ENCODE measurements around the gene EPB41L4A. TPM values are rescaled to one million over a fixed set of nuclear protein-coding genes. Genes with fewer than 3 reads are reported as not detected.
"Not testable (repeated sequence)": the region's sequence is repeated elsewhere in the genome, so short reads cannot be mapped to it uniquely, and the experiment has no call there.

EPB41L4A gene
- total RNA-seq, 3 donors from 2014 or later: 22.0 to 25.9 (median 22.6) TPM

- Histone ChIP-seq H3K27ac (no peak overlapping the region), H3K4me1 (no peaks in the 10 kb centered on the region), H3K4me3 (no peak overlapping the region), H3K27me3 (no peaks in the 10 kb centered on the region), H3K36me3 (no peaks in the 10 kb centered on the region), H3K9me3 (no peaks in the 10 kb centered on the region)
- no peak for TF ChIP-seq POLR2A (IDR thresholded peaks at IDR 0.05)
- no peak for DNase-seq (ENCODE audit: low spot score in 2 of 2)
- intact Hi-C loops (cut with DNase I; ENCODE audit: low total_unique reads): no loop called here
These were observed 11.4 kb downstream of the EPB41L4A start for GRCh38 chr5:112407666-112408065.

- no peak overlapping the region for H3K4me3 ChIP-seq
- no peaks in the 10 kb centered on the region for H3K27me3 ChIP-seq
- H3K4me1 ChIP-seq: no peaks in the 10 kb centered on the region
- intact Hi-C loops (cut with DNase I; ENCODE audit: low total_unique reads): no loop called here
- no peaks in the 10 kb centered on the region for H3K36me3 ChIP-seq
- no peak for TF ChIP-seq POLR2A (IDR thresholded peaks at IDR 0.05)
- TF ChIP-seq POLR2AphosphoS5 (IDR thresholded peaks at IDR 0.05): no peak
- no peak for TF ChIP-seq CTCF (IDR thresholded peaks at IDR 0.05)
- H3K9me3 ChIP-seq: no peaks in the 10 kb centered on the region
- DNase-seq (ENCODE audit: low spot score in 2 of 2): no peak
- H3K27ac ChIP-seq: no peak overlapping the region
These were observed 11.8 kb downstream of the EPB41L4A start for GRCh38 chr5:112407240-112407639.

- Histone ChIP-seq H3K27me3 (no peaks in the 10 kb centered on the region), H3K4me1 (no peaks in the 10 kb centered on the region), H3K36me3 (no peaks in the 10 kb centered on the region), H3K4me3 (no peak overlapping the region), H3K9me3 (no peaks in the 10 kb centered on the region), H3K27ac (no peak overlapping the region)
- intact Hi-C loops (cut with DNase I; ENCODE audit: low total_unique reads): no loop called here
- no peak for DNase-seq (ENCODE audit: low spot score in 2 of 2)
- no peak for TF ChIP-seq POLR2A (IDR thresholded peaks at IDR 0.05)
- TF ChIP-seq POLR2AphosphoS5 (IDR thresholded peaks at IDR 0.05): no peak
- no peak for TF ChIP-seq CTCF (IDR thresholded peaks at IDR 0.05)
These were observed 16.0 kb downstream of the EPB41L4A start for GRCh38 chr5:112403069-112403468.

- H3K9me3 ChIP-seq: no peaks in the 10 kb centered on the region
- H3K36me3 ChIP-seq: no peaks in the 10 kb centered on the region
- intact Hi-C loops (cut with DNase I; ENCODE audit: low total_unique reads): no loop called here
- no peak overlapping the region for H3K27ac ChIP-seq
- TF ChIP-seq CTCF (IDR thresholded peaks at IDR 0.05): no peak
- no peak for TF ChIP-seq POLR2AphosphoS5 (IDR thresholded peaks at IDR 0.05)
- no peak for TF ChIP-seq POLR2A (IDR thresholded peaks at IDR 0.05)
- H3K27me3 ChIP-seq: no peaks in the 10 kb centered on the region
- DNase-seq (ENCODE audit: low spot score in 2 of 2): no peak
- no peak overlapping the region for H3K4me3 ChIP-seq
- no peaks in the 10 kb centered on the region for H3K4me1 ChIP-seq
These were observed 17.2 kb downstream of the EPB41L4A start for GRCh38 chr5:112401924-112402323.

- H3K4me1 ChIP-seq: no peaks in the 10 kb centered on the region
- no peak for DNase-seq (ENCODE audit: low spot score in 2 of 2)
- H3K4me3 ChIP-seq: no peak overlapping the region
- H3K27me3 ChIP-seq: no peaks in the 10 kb centered on the region
- no peaks in the 10 kb centered on the region for H3K36me3 ChIP-seq
- intact Hi-C loops (cut with DNase I; ENCODE audit: low total_unique reads): no loop called here
- no peak overlapping the region for H3K27ac ChIP-seq
- no peaks in the 10 kb centered on the region for H3K9me3 ChIP-seq
- no peak for TF ChIP-seq POLR2AphosphoS5 (IDR thresholded peaks at IDR 0.05)
- TF ChIP-seq POLR2A (IDR thresholded peaks at IDR 0.05): no peak
- TF ChIP-seq CTCF (IDR thresholded peaks at IDR 0.05): no peak
These were observed 21.4 kb downstream of the EPB41L4A start for GRCh38 chr5:112397690-112398089.

DNA sequence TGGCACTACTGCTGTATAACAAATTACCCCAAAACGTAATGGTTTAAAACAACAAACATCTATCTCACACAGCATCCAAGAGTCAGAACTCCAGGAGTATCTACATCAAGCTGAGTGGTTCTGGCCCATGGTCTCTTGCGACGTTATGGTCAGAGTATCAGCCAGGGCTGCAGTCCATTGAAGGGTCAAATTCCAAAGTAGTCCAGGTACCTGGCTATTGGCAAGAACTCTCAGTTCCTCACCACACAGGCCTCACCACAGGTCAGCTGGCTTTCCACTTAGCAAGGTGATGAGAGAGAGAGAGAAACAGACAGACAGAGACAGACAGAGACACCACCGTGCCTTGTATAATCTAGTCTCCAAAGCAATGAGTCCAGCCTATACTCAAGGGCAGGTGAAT is 22.6 kb downstream of the EPB41L4A start:
- intact Hi-C loops (cut with DNase I; ENCODE audit: low total_unique reads): no loop called here
- no peak for DNase-seq (ENCODE audit: low spot score in 2 of 2)
- Histone ChIP-seq H3K27me3 (no peaks in the 10 kb centered on the region), H3K4me3 (no peak overlapping the region), H3K27ac (no peak overlapping the region), H3K9me3 (no peaks in the 10 kb centered on the region), H3K4me1 (no peaks in the 10 kb centered on the region), H3K36me3 (no peaks in the 10 kb centered on the region)
- no peak for TF ChIP-seq POLR2AphosphoS5 (IDR thresholded peaks at IDR 0.05)
- no peak for TF ChIP-seq POLR2A (IDR thresholded peaks at IDR 0.05)
- TF ChIP-seq CTCF (IDR thresholded peaks at IDR 0.05): no peak

DNA sequence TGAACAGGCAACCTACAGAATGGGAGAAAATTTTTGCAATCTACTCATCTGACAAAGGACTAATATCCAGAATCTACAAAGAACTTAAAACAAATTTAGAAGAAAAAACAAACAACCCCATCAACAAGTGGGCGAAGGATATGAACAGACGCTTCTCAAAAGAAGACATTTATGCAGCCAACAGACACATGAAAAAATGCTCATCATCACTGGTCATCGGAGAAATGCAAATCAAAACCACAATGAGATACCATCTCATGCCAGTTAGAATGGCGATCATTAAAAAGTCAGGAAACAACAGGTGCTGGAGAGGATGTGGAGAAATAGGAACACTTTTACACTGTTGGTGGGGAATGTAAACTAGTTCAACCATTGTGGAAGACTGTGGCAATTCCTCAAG is 23.8 kb downstream of the EPB41L4A start:
- H3K9me3 ChIP-seq; intact Hi-C loops (cut with DNase I; ENCODE audit: low total_unique reads); H3K4me1 ChIP-seq; H3K27me3 ChIP-seq; H3K27ac ChIP-seq; H3K36me3 ChIP-seq; DNase-seq (ENCODE audit: low spot score in 2 of 2); H3K4me3 ChIP-seq: not testable (repeated sequence)

Measured in breast epithelium (tissue), 4 donors.